Stimulated activated CD8-positive, alpha-beta memory T cell treated with anti-CD3 and anti-CD28 coated beads, Interleukin-2, amount 100 ng/mL, for 1 hour (primary cell): Measurements from ENCODE around the gene FCHO2.
"Not testable (repeated sequence)": the region's sequence is repeated elsewhere in the genome, so short reads cannot be mapped to it uniquely, and the experiment has no call there.

Source experiments
- DNase-seq, 2 donors: peaks; one replicate each; pipeline ENCODE4 v3.0.0-alpha.2; 2020; ENCODE audit warnings: low read depth in 2 of 2

FCHO2 gene

DNA sequence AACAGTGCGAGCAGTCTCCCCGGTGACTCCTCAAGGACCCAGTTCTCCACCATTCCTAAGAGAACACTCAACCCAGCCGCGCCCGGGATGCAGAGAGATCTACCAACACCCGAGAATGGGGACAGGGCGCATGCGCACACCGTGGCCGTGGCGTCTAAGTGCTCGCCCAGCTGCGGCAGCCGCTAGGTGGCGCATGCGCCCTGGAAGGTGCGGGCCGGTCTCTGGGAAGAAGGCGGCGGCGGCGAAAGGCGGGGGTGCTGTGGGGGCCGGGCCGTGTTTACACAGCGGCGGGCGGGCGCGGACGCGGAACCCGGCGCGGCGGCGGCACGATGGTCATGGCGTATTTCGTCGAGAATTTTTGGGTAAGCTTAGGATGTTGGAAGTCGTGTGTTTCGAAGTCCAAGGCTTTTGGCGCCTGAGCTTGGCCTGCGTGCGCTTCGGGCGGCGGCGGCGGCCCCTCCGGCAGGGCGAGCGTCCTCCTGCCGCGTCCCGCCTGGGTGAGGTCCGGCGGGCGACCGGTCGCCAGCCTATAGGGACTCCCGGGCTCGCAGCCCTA lies at the start of gene FCHO2:
Gene FCHO2, plus strand, starts transcription at position 274 of the 556 bp plus-strand sequence. Its CDS starts 56 bp downstream, at position 330.
- peak; percentile 89 to 95 for DNase-seq

DNA sequence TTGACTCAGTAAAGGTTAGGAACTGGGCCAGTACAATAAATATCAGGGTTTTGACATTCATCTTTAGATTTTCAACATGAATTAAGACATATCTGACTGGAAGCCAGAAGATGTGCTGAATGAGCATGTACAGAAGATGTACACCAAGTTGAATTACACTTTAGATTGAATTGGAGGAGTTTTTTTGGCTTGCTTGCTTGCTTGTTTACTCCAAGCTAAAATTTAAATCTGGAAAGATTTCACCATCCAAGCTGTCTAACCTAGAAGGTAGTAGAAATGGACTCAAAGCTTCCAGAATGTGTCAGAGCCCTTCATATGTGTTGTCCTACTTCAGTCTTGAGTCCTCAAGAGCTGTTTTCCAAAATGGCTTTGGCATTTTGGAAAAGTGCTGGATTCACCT lies 49.0 kb upstream of the FCHO2 start:
- DNase-seq: no peak

DNA sequence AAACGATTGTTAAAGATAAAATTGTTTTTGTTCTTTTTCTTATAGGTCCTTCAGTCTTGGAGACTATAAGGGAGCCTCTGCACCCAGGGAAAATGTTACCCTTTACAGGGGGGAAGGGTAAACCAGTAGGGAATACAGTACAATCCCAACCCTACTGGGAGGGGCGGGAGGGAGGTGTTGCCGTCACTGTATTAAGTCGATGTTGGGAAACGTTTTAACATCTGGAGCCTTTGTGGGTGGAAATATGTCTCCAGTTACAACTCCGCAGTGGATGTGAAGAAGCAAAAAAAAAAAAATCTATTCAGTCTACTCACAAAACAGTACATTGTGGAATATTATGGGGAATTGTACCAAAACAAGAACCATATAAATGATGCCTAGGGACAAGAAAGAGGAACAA lies 47.2 kb upstream of the FCHO2 start:
- no peak for DNase-seq

- DNase-seq: no peak
Measured at GRCh38 chr5:72917371-72917776, 38.5 kb upstream of the FCHO2 start.

DNA sequence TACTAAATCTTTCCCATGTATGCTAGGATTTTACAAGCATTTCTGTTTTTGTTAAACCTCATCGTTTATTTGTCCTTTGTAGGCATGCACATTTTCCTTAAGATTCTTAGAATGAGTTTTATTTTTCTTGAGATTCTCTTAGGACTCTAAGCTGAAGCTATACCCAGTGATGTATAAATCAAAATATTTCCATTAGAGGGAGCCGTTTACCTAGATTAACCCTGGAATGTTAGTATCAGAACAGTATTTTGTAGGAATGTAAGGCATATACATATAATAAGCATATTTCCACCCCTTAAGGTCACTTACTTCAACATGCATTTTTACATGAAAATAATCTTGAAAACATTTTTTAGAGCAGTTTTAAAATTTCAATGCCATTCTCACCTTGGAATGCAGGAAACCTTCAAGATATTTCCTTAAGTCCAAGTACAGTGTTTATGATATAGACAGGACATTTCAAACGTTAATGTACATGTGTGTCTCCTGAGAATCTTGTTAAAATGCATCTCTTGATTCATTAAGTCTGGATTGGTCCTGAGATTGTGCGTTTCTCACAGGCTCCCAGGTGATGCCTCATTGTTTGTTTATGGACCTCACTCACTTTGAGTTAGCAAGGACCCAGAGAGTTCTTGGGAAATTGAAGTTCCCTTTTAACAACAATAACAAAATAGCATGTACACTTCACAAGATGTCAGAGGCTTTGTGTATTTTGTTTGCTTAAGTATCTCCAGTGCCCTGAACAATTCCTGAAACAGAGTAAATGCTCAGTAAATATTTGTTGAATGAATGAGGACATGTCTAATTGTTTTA lies 34.9 kb upstream of the FCHO2 start:
- DNase-seq: no peak

- DNase-seq: no peak
Measured at GRCh38 chr5:72921886-72922285, 34.0 kb upstream of the FCHO2 start.

GRCh38 chr5:72922422-72922821 lies 33.4 kb upstream of the FCHO2 start:
- DNase-seq: no peak

GRCh38 chr5:72925336-72926010 lies 30.4 kb upstream of the FCHO2 start:
- DNase-seq: no peak

DNA sequence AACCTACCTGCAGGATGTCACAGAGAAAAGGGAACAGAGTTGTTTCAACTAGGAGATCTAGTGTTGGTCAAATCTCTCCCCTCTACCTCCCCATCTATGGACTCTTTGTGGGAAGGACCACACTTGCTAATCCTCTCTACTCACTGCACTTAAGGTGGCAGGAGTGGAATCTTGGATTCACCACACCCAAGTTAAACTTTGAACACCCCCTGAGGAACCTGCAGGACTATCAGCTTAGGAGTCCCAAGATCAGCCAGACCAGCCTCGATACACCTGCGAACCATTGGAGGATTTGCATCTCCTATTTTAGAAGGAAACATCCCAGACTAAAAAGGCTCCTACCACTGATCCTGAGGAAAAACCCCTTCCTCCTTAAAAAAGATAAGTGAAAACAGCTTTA lies 23.2 kb upstream of the FCHO2 start:
- DNase-seq: not testable (repeated sequence)

GRCh38 chr5:72934953-72935725 lies 20.7 kb upstream of the FCHO2 start:
- DNase-seq: not testable (repeated sequence)

- no peak for DNase-seq
Measured at GRCh38 chr5:72936893-72937292, 18.9 kb upstream of the FCHO2 start.

GRCh38 chr5:72937517-72938061 lies 18.3 kb upstream of the FCHO2 start:
- DNase-seq: no peak

DNA sequence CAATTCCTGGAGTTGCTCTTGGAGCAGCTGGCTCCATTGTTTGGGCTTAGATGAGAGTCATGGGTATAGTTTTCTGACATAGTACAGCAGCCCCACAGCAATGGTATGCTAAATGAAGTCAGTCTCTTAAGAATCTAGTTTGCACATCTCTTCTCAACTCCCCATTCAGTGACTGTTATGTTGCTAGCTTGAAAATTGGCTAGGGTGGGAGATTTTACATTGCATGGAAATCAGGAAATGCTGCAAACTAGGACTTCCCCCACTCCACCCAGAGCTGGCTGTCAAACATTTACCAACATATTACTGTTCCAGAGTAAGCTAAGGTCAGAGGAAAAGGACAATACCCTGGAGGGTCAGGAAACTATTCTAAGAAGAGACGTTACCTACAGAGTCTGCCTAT lies 17.6 kb upstream of the FCHO2 start:
- no peak for DNase-seq

DNA sequence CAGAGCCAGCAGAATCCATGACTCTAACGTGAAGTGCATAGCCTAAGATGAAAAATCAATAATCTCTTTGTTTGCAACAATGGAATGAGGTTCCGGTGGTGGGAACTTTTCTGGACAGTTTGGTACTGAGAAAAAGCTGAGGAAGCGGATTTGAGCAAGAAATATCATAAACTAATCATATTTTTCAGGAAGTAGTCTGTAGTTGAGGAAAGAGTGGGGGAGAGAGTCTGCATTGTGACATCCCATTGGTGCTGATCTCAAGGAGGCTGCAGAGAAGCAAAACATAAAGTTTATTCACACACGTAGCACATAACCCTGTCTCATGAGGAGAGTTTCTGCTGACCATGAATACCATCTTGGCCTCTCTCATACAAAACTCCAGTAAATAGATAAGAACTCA lies 15.8 kb upstream of the FCHO2 start:
- DNase-seq: no peak

DNA sequence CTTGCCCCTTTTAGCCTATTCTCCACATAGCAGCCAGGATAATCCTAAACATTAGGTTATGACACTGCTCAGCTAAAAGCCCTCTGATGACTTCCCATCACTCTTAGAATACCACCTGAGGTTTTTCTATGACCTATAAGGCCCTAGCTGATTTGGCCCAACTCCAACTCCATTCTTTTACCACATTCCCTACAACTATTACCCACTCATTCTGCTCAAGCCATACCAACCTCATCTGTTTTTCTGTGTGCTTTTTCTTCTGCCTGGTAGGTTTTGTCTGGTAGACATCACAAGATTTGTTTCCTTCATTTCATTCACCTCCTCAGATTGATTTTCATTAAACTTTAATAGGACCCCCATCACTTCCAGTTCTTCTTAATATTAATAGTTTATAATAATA lies 12.5 kb upstream of the FCHO2 start:
- DNase-seq: no peak

GRCh38 chr5:72947498-72947897 lies 8.3 kb upstream of the FCHO2 start:
- no peak for DNase-seq

GRCh38 chr5:72949481-72949880 lies 6.4 kb upstream of the FCHO2 start:
- no peak for DNase-seq

DNA sequence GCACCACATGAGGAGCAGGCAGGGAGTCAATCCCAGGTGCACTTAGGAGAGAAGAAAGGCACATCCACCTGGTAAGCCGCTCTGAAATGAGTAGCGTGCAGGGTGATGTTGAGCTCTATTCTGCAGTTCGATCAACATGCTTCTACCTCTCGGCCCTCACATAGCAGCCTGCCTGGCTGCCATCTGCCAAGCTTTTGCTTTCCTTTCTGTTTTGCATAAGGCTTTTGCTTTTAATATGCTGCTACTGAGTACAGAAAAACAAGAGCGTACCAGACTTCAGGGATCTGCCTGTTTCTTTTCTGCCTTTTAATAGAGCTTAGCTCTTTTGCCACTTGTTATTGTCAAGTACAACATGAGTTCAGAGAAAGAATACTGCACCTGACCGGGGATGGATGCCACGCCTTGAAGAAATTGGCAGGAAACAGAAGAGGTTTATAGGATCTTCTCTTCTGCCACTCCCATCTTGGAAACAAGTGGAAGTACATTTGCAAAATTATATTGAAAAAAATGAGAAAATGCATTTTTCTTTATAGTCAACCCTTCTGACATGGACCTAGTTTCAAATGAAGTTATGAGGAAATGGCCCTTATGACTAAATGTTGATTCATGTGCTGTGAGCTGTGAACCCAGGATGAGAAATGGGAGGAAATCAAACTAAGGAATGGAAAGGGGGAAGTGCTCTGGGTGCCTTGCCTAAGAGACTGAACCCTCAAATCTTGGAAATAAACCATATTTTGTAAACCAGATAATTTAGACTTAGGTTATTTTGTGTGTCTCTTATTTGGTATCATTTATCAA lies 4.0 kb upstream of the FCHO2 start:
- no peak for DNase-seq

GRCh38 chr5:72954389-72954788 lies 1.5 kb upstream of the FCHO2 start:
- DNase-seq: no peak

DNA sequence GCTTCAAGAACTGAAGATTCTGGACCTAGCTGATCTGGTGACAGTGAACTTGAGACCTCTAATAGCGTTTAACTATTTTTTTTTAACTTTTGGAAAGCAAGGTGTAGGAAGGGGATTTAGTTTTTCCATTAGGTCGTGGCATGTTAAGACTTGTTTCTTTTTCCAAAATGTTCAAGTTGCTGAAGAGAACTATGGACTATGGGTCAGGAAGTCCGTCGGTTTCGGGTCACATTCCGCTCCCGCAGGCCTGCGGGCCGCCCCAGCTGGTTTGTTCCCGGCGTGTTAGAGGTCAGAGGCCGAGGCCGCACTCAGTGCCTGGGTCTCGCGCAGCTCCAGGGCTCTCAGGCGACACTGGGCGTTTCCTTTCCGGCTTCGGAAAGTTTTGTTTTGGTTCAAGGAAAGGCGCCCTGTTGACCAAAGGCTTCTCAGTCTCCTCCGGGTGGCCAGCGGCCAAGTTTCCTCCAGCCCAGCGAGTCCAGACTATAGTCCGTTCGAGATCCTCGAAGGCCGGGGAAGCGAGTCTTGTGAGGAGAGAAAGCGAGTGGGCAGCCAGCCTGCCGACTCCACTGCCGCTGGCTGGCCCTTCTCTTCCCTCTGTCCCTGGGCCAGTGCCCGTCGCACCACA lies 586 bp upstream of the FCHO2 start:
- DNase-seq: no peak
